ENCODE results near the gene RASAL1.

GRCh38 chr12:113112043-113112899 lies 23.3 kb downstream of the RASAL1 start:
- TF ChIP-seq CTCF (IDR thresholded peaks at IDR 0.05) (no peak), PBX3 (IDR thresholded peaks at IDR 0.05) (no peak), HOXB13 (CRISPR knock-in tag; IDR thresholded peaks at IDR 0.05; ENCODE audit: low read depth) (no peak), CHD2 (IDR thresholded peaks at IDR 0.05; ENCODE audit: low read length, partially characterized antibody) (no peak)
